Esophagus squamous epithelium (tissue), 5 donors: ENCODE results near the gene IGLL5. TPM values are rescaled to one million over a fixed set of nuclear protein-coding genes. Genes with fewer than 3 reads are reported as not detected.

Source experiments
- DNase-seq: peaks from one replicate; lab custom pipeline; 2025; lab: John Stamatoyannopoulos, UW
- H3K27ac ChIP-seq, 4 donors: fragments of 200-600 bp; sonication (generic); one replicate each; pipeline ENCODE4 v1.5.1; 2016 to 2019; ENCODE audit warnings: mild to moderate bottlenecking in 1 of 4
- H3K27me3 ChIP-seq, 4 donors: fragments of 200-600 bp; sonication (generic); 1 replicate in 3 of 4; 2 replicates in 1 of 4; pipeline versions ENCODE4 v1.5.1 to v1.6.0; 2017 to 2021; ENCODE audit warnings: antibody characterized with exemption in 1 of 4
- H3K36me3 ChIP-seq, 3 donors: fragments of 200-600 bp; sonication (generic); one replicate each; pipeline ENCODE4 v1.5.1; 2016 to 2019
- H3K4me1 ChIP-seq, 3 donors: fragments of 200-600 bp; sonication (generic); one replicate each; pipeline ENCODE4 v1.5.1; 2017 to 2019
- H3K4me3 ChIP-seq, 4 donors: fragments of 200-600 bp; sonication (generic); 1 replicate in 3 of 4; 2 replicates in 1 of 4; pipeline ENCODE4 v1.5.1; 2016 to 2019; ENCODE audit warnings: mild to moderate bottlenecking in 2 of 4, moderate library complexity in 1 of 4
- H3K9me3 ChIP-seq, 3 donors: fragments of 200-600 bp; sonication (generic); one replicate each; pipeline ENCODE4 v1.5.1; 2016 to 2019
- POLR2A ChIP-seq, 4 donors: fragments of 450-650 bp; IDR thresholded peaks; one replicate each; pipeline ENCODE4 v1.6.1; 2017; ENCODE audit warnings: antibody characterized with exemption in 4 of 4, mild to moderate bottlenecking in 4 of 4, moderate library complexity in 3 of 4
- WGBS, 2 donors: methylation state at CpG; one replicate each; pipeline ENCODE4 v1.1.5; 2018; 5-methylcytosine and 5-hydroxymethylcytosine counted together
- intact Hi-C: fragments of 100-400 bp; cut with DNase I; formaldehyde crosslinking; loops from one replicate; pipeline ENCODE4 v1.15.0; 2022
- total RNA-seq, 4 donors: library from RNA; depleted of rRNA; stranded (reverse); fragments of >200 nt; gene quantifications; one replicate each; pipeline ENCODE4 v1.1.0, GENCODE V29; 2016
- TF ChIP-seq, protein P1 (sequence below), 6 experiments: fragments of 450-650 bp in 4 of 6; fragments of 200-600 bp in 2 of 6; sonication (generic) in 2 of 6; IDR thresholded peaks; one replicate each; pipeline ENCODE4 v1.5.1; 2016 to 2019; ENCODE audit warnings: antibody characterized with exemption in 6 of 6, mild to moderate bottlenecking in 4 of 6, moderate library complexity in 4 of 6
- donor health status: DM: yes; HTN: yes; CAD: no.

The IGLL5 gene
- total RNA-seq, 4 donors from 2014 or later: 5.0 to 20.7 TPM; not detected in 2

DNA sequence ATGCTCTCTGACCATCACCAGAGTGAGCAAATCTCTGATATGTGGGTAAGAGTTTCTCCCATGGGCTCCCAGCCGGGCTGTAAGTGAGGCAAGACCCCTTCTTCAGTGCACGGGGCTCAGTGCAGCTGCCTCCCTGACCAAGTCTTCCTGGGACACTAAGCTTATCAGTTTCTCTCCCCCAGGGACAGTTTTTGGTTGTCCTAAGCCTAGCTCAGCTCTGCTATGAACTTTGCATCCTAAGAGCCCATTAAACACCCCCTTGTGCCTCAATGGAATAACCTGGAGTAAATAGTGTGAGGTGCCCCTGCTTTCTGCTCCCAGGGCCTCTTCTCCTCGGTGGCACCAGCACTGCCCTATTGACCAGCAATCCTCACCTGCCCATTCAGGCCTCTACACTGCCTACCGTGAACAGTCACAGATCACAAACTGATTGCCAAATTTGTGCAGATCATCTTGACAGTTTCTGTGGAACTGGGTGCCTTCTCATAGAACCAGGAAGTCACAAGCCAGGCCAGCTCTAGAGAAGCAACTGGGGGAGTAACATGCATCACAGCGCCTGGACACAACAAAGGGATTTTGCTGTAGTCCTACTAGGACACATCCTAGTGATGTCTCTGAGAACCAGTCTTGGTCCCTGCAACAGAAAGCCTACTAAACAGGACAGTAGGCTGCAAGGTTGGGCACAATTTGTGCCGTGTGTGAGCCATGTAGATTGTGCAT is 19.5 kb upstream of the IGLL5 start:
- DNase-seq: no peak
- peaks cover 0 to 51% (median 0%) of the 10 kb centered on the region in 4 donors for H3K27me3 ChIP-seq
- TF ChIP-seq, protein P1, sequence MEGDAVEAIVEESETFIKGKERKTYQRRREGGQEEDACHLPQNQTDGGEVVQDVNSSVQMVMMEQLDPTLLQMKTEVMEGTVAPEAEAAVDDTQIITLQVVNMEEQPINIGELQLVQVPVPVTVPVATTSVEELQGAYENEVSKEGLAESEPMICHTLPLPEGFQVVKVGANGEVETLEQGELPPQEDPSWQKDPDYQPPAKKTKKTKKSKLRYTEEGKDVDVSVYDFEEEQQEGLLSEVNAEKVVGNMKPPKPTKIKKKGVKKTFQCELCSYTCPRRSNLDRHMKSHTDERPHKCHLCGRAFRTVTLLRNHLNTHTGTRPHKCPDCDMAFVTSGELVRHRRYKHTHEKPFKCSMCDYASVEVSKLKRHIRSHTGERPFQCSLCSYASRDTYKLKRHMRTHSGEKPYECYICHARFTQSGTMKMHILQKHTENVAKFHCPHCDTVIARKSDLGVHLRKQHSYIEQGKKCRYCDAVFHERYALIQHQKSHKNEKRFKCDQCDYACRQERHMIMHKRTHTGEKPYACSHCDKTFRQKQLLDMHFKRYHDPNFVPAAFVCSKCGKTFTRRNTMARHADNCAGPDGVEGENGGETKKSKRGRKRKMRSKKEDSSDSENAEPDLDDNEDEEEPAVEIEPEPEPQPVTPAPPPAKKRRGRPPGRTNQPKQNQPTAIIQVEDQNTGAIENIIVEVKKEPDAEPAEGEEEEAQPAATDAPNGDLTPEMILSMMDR (IDR thresholded peaks at IDR 0.05): no peak
- no peak for TF ChIP-seq POLR2A (IDR thresholded peaks at IDR 0.05)
- H3K4me1 ChIP-seq: peaks cover 0 to 17% (median 0%) of the 10 kb centered on the region in 3 donors
- H3K9me3 ChIP-seq: no peaks in the 10 kb centered on the region
- intact Hi-C loops: no loop called here
- 67 to 75% methylated on average over 4 of the region's 6 CpGs for WGBS, 2 donors
- H3K4me3 ChIP-seq: no peak overlapping the region
- no peak overlapping the region for H3K27ac ChIP-seq
- no peaks in the 10 kb centered on the region for H3K36me3 ChIP-seq

- DNase-seq: no peak
- Histone ChIP-seq H3K4me1 (peaks cover 0 to 11% (median 0%) of the 10 kb centered on the region in 3 donors), H3K27me3 (peaks cover 0 to 50% (median 0%) of the 10 kb centered on the region in 4 donors), H3K9me3 (peaks cover 0 to 9% (median 0%) of the 10 kb centered on the region in 3 donors), H3K27ac (no peak overlapping the region), H3K36me3 (no peaks in the 10 kb centered on the region), H3K4me3 (no peak overlapping the region)
- TF ChIP-seq, protein P1 (IDR thresholded peaks at IDR 0.05): no peak
- TF ChIP-seq POLR2A (IDR thresholded peaks at IDR 0.05): no peak
- 56 to 57% methylated on average over 7 to 8 of the region's 8 CpGs for WGBS, 2 donors
- intact Hi-C loops: no loop called here
These were observed 16.8 kb upstream of the IGLL5 start for GRCh38 chr22:22870577-22871404.

- intact Hi-C loops: no loop called here
- Histone ChIP-seq H3K27ac (no peak overlapping the region), H3K4me1 (peaks cover 0 to 2% (median 0%) of the 10 kb centered on the region in 3 donors), H3K27me3 (peaks cover 0 to 46% (median 0%) of the 10 kb centered on the region in 4 donors), H3K4me3 (no peak overlapping the region), H3K36me3 (no peaks in the 10 kb centered on the region), H3K9me3 (peaks cover 0 to 9% (median 0%) of the 10 kb centered on the region in 3 donors)
- WGBS, 2 donors: 81 to 85% methylated on average over 7 to 8 of the region's 10 CpGs
- TF ChIP-seq, protein P1 (IDR thresholded peaks at IDR 0.05): no peak
- DNase-seq: no peak
These were observed 15.9 kb upstream of the IGLL5 start for GRCh38 chr22:22871536-22872278.

DNA sequence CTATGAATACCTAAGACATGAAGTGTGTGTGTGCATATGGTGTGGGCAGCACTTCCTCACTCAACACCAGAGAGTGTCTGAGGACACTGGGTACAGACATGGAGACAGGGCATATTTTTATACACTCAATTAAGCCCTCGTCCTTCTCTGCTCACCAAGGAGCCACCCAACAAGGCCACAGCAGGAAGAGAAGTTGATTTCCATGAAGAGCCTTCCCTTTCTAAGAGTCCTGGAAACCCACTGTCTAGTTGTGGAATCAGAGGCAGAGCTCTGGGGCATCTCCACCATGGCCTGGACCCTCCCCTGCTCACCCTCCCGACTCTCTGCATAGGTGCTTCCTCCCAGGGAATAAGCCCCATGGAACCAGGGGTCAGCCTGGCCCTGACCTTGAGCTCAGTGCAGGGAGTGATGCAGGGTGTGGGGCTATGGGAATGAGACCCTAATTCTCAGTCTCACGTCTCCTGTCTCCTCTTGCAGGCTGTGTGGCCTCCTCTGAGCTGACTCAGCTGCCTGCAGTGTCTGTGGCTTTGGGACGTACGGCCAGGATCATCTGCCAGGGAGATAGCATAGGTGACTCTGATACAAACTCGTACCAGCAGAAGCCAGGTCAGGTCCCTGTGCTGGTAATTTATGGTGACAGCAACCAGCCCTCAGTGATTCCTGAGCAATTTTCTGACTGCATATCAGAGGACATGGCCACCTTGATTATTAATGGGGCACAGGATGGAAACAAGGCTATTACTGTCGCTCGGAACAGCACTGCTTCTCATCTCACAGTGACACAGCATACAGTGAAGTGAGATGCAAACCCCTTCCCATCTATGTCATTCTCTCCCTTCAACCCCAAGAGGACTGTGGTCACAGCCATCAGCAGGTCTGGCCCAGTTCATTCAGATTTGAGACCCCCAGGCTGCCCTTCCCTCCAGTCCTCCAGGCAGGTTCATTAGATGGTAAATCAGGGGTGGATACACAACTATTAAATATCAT is 14.6 kb upstream of the IGLL5 start:
- H3K9me3 ChIP-seq: peaks cover 0 to 9% (median 0%) of the 10 kb centered on the region in 3 donors
- DNase-seq: no peak
- 74 to 81% methylated on average over 3 to 8 of the region's 8 CpGs for WGBS, 2 donors
- H3K4me3 ChIP-seq: no peak overlapping the region
- no peaks in the 10 kb centered on the region for H3K36me3 ChIP-seq
- H3K4me1 ChIP-seq: no peaks in the 10 kb centered on the region
- no peak for TF ChIP-seq POLR2A (IDR thresholded peaks at IDR 0.05)
- TF ChIP-seq, protein P1 (IDR thresholded peaks at IDR 0.05): no peak
- intact Hi-C loops: no loop called here
- H3K27ac ChIP-seq: no peak overlapping the region
- H3K27me3 ChIP-seq: peaks cover 0 to 42% (median 0%) of the 10 kb centered on the region in 4 donors
